HEK293T (cell line): ENCODE data around the gene CDH13.

Source experiments
- CTCF ChIA-PET: fragments of 350-600 bp; formaldehyde crosslinking; extraction: SDS; loops from one replicate; lab custom pipeline; 2021; ENCODE audit warnings: antibody characterized with exemption, inconsistent platforms; lab: Yijun Ruan, JAX
- POLR2A ChIA-PET: fragments of 350-600 bp; formaldehyde crosslinking; extraction: SDS; loops from one replicate; lab custom pipeline; 2020; ENCODE audit warnings: antibody characterized with exemption, inconsistent platforms; lab: Yijun Ruan, JAX
- DNase-seq: peaks from one replicate; pipeline ENCODE4 v3.0.0; 2012; ENCODE audit warnings: mixed read lengths; ENCODE audit errors: extremely low spot score
- ARNT ChIP-seq: fragments of 450-650 bp; IDR thresholded peaks from 2 replicates; pipeline ENCODE4 v1.6.1; 2017; ENCODE audit warnings: mild to moderate bottlenecking
- BHLHE40 ChIP-seq: fragments of 450-650 bp; IDR thresholded peaks from 2 replicates; pipeline ENCODE4 v1.6.1; 2016; ENCODE audit warnings: mild to moderate bottlenecking, moderate library complexity, borderline replicate concordance
- CTBP1 ChIP-seq: fragments of 450-650 bp; IDR thresholded peaks from 2 replicates; pipeline ENCODE4 v1.6.1; 2016; ENCODE audit warnings: borderline replicate concordance
- ELF4 ChIP-seq: fragments of 450-650 bp; IDR thresholded peaks from 2 replicates; pipeline ENCODE4 v1.6.1; 2017; ENCODE audit warnings: antibody characterized with exemption
- FOXA1 ChIP-seq: fragments of 450-650 bp; IDR thresholded peaks from 2 replicates; pipeline ENCODE4 v1.6.1; 2016; ENCODE audit warnings: mild to moderate bottlenecking
- FOXK2 ChIP-seq: fragments of 450-650 bp; IDR thresholded peaks from 2 replicates; pipeline ENCODE4 v1.6.1; 2016; ENCODE audit warnings: mild to moderate bottlenecking
- FOXM1 ChIP-seq: fragments of 450-650 bp; IDR thresholded peaks from 2 replicates; pipeline ENCODE4 v1.6.1; 2017; ENCODE audit warnings: mild to moderate bottlenecking, borderline replicate concordance
- HDGF ChIP-seq: fragments of 450-650 bp; IDR thresholded peaks from 2 replicates; pipeline ENCODE4 v1.6.1; 2017; ENCODE audit warnings: antibody characterized with exemption, borderline replicate concordance
- L3MBTL2 ChIP-seq: fragments of 450-650 bp; conservative IDR thresholded peaks from 2 replicates; pipeline ENCODE4 v1.6.1; 2016; ENCODE audit warnings: mild to moderate bottlenecking
- LEF1 ChIP-seq: fragments of 450-650 bp; IDR thresholded peaks from 2 replicates; pipeline ENCODE4 v1.6.1; 2017; ENCODE audit warnings: mild to moderate bottlenecking, borderline replicate concordance
- NFRKB ChIP-seq: fragments of 450-650 bp; IDR thresholded peaks from 2 replicates; pipeline ENCODE4 v1.6.1; 2016; ENCODE audit warnings: mild to moderate bottlenecking, moderate library complexity
- SP1 ChIP-seq: fragments of 450-650 bp; IDR thresholded peaks from 2 replicates; pipeline ENCODE4 v1.6.1; 2017
- SUZ12 ChIP-seq: fragments of 450-650 bp; IDR thresholded peaks from 2 replicates; pipeline ENCODE4 v1.6.1; 2016; ENCODE audit warnings: mild to moderate bottlenecking
- TARDBP ChIP-seq: fragments of 450-650 bp; IDR thresholded peaks from 2 replicates; pipeline ENCODE4 v1.6.1; 2016
- ZNF384 ChIP-seq: fragments of 450-650 bp; IDR thresholded peaks from 2 replicates; pipeline ENCODE4 v1.6.1; 2016
- TF ChIP-seq, protein P1 (sequence below): fragments of 450-650 bp; IDR thresholded peaks from 2 replicates; pipeline ENCODE4 v1.6.1; 2016

CDH13 gene

DNA sequence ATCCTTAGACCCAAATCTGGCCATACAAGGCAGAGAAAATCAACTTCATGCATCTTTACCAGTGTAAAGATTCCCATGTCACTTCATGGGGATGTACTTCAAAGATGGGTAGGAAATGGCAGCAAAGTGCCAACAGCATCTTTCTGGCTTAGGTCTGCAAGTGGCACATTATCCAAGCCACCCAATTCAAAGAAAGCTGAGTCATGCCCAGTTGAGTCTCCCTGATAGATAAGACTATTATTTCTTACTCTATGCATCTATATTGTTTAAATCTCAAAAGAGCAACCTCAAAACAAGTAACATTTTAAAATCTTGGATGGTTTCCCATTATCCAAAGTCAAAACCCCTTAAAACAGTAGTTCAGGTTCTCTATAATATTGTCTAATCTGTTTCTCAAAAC lies 1119.8 kb downstream of the CDH13 start:
- ChIA-PET CTCF (no interaction called here), POLR2A (no interaction called here)
- TF ChIP-seq LEF1 (no peak), ZNF384 (no peak), FOXK2 (no peak), ARNT (no peak), ELF4 (no peak), TARDBP (no peak)
- DNase-seq: no peak

DNA sequence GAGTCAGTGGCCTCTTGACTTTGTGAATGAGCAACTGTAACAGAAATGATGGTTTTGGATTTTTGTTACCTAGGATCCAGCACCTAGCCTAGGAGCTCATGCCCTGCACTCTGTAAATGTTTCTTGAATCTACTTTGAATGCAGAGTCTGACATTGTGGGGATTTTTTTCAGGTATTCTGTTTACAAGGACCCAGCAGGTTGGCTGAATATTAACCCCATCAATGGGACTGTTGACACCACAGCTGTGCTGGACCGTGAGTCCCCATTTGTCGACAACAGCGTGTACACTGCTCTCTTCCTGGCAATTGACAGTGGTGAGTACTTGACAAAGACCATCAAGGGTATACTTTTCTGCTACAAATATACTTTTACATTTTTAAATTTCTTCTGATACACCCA lies 1121.2 kb downstream of the CDH13 start:
- TF ChIP-seq TARDBP (no peak), HDGF (no peak), ZNF384 (no peak), BHLHE40 (no peak)
- CTCF ChIA-PET: no interaction called here
- POLR2A ChIA-PET: no interaction called here
- DNase-seq: no peak

DNA sequence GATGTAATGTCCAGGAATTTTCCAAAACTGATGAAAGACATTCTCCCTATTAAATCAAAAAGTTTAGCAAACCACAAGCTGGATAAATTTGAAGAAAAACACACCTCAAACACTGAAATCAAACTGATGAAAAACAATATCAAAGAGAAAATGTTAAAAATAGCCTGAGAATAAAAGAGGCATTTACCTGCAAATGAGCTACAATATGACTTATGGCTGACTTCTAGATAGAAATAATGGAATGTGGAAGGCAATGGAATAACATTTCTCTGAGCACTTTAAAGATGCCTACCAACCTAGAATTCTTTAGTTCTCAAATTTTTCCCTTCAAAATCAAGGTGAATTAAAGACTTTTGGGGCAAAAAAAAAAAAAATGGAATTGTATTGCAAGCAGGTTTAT lies 1128.6 kb downstream of the CDH13 start:
- TF ChIP-seq ARNT: no peak
- no peak for TF ChIP-seq HDGF
- TF ChIP-seq TARDBP: no peak
- TF ChIP-seq SP1: no peak
- TF ChIP-seq, protein P1, sequence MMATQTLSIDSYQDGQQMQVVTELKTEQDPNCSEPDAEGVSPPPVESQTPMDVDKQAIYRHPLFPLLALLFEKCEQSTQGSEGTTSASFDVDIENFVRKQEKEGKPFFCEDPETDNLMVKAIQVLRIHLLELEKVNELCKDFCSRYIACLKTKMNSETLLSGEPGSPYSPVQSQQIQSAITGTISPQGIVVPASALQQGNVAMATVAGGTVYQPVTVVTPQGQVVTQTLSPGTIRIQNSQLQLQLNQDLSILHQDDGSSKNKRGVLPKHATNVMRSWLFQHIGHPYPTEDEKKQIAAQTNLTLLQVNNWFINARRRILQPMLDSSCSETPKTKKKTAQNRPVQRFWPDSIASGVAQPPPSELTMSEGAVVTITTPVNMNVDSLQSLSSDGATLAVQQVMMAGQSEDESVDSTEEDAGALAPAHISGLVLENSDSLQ: no peak
- TF ChIP-seq FOXM1: no peak
- TF ChIP-seq FOXK2: no peak
- TF ChIP-seq ELF4: no peak
- TF ChIP-seq BHLHE40: no peak
- TF ChIP-seq LEF1: no peak
- no peak for TF ChIP-seq ZNF384
- no peak for TF ChIP-seq NFRKB
- no peak for TF ChIP-seq FOXA1
- no peak for TF ChIP-seq SUZ12
- no peak for DNase-seq
- ChIA-PET POLR2A (no interaction called here), CTCF (no interaction called here)

DNA sequence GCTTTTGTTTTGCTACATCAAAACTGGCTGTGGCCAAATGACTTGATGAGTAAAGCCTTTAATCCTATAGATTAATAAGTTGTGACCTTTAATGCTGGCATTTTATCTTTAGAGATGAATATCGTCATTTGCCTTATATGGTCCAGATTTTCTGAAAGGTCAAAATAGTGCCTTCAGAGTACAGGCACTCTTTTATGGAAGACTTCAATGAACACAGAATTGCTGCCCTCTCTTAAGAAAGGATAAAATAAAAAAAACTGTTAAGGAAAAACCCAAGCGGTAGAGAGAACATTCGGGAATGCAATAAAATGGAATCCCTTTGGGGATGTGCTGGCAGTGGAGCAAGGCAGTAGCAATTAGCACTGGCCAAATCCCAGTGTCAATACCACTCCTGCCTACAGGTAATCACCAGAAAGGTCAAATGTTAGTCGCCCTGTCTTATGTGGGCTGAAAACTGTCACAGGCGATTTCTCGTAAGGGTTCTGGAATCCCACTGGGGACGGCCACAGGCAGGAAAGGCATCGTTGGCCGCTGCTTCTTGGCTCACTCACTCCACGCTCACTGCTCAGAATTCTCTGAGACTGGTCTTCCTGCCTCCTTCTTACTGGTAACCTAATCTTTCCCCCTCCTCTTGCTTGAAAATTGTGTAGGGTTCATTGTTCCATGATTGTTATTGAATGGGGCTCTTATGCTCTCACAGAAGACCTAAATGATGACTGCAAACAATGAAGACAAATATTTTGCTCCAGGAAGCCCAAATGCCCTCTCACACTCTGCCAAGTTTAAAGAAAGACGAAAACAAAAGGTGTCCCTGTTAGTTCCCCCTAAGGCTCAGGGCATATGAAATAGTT lies 1135.6 kb downstream of the CDH13 start:
- CTCF ChIA-PET: no interaction called here
- TF ChIP-seq TARDBP (no peak), FOXA1 (no peak), BHLHE40 (no peak), SUZ12 (no peak), CTBP1 (no peak), L3MBTL2 (no peak), ZNF384 (no peak), ARNT (no peak), NFRKB (no peak)
- DNase-seq: no peak
- POLR2A ChIA-PET: no interaction called here

DNA sequence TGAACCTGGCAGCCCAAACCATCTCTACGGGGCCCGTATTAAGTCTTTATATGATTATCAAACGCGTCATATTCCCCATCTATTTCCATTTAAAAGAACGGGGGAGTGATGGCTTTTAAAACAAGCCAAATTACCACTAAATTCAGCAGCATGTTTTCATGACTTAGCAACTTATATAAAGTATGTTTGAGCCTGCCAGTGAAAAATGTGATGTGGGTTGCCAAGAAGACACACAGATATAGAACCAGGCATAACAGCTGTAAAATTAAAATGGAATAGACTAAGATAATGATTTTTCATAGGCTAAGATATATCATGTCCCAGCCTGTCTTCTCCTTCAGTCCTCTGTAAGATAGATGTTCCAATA lies 1136.2 kb downstream of the CDH13 start:
- TF ChIP-seq FOXK2 (no peak), SUZ12 (no peak), LEF1 (no peak)
- ChIA-PET CTCF (no interaction called here), POLR2A (no interaction called here)
- no peak for DNase-seq

DNA sequence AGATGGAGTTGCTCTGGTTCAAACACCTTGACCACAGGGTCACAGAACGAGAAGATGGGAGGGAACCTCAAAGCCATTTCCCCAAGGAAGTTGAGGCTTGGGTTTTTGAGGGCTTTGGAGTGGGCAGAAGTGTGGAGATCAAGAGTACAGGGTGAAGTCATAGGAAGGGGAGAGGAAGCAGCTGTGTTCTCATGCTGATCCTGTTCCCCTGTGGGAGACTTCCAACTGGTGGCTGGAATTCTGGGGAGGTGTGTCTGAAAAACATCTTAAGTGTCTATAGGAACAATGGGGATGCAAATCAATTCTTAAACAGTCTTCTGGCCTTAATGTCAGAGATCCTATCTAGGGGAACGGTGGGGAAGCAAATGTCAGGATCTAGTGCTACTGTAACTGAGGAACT lies 1142.2 kb downstream of the CDH13 start:
- ChIA-PET CTCF (no interaction called here), POLR2A (no interaction called here)
- no peak for DNase-seq

DNA sequence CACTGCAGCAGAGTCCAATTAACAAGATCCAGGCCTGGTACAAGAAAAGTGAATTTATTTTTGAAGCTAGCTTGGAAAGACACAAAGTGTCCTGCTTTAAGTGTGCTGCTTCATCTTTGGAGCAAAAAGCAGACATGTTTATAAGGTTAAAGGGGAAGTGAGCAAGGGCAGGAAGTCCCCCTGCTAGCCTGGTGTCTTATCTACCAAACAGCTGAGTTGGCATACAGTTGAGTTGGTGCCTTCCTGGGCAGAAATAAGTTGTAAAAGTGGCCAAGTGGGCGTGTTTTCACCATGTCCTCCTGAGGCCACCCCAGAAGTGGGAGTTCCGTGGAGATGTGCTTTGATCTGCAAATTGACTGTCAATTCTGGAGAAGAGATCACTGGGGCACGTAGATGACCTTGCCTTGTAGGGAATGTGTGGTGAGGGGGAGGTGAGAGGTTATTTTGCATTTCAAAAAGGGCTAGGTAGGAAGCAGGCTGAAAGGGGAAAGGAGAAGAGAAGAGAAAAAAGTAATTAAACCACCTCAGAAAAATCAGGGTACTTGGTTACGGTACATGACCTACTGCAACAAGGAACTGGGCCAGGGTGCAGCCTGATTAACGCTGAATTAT lies 1142.7 kb downstream of the CDH13 start:
- no peak for DNase-seq
- ChIA-PET CTCF (no interaction called here), POLR2A (no interaction called here)
- TF ChIP-seq CTBP1 (no peak), FOXM1 (no peak), SUZ12 (no peak), L3MBTL2 (no peak), ZNF384 (no peak), LEF1 (no peak), NFRKB (no peak), SP1 (no peak), TARDBP (no peak), FOXA1 (no peak), ELF4 (no peak), HDGF (no peak), ARNT (no peak)
- TF ChIP-seq, protein P1: no peak

More for the DNA sequence above, 1142.2 kb downstream of the CDH13 start:
- TF ChIP-seq FOXA1: no peak
- TF ChIP-seq, protein P1: no peak
- no peak for TF ChIP-seq TARDBP
- TF ChIP-seq HDGF: no peak
- no peak for TF ChIP-seq SUZ12
- no peak for TF ChIP-seq ARNT
- no peak for TF ChIP-seq SP1
- TF ChIP-seq FOXM1: no peak
- TF ChIP-seq ELF4: no peak
- no peak for TF ChIP-seq BHLHE40
- TF ChIP-seq NFRKB: no peak
- TF ChIP-seq L3MBTL2: no peak
- no peak for TF ChIP-seq ZNF384
- TF ChIP-seq FOXK2: no peak
- TF ChIP-seq LEF1: no peak
- TF ChIP-seq CTBP1: no peak
